AG09319 (cell line): ENCODE results near the gene C9orf40.

Source experiments
- DNase-seq: peaks from one replicate; pipeline ENCODE4 v3.0.0-alpha.2; 2010; ENCODE audit warnings: low read depth; ENCODE audit errors: extremely low read depth
- CTCF ChIP-seq: IDR thresholded peaks from 2 replicates; pipeline ENCODE4 v1.5.1; 2011; ENCODE audit warnings: low read depth, mild to moderate bottlenecking, inconsistent platforms, low read length, moderate library complexity

C9orf40 gene

GRCh38 chr9:74958587-74958986 lies 5.9 kb upstream of the C9orf40 start:
- no peak for TF ChIP-seq CTCF

GRCh38 chr9:74953235-74953751 lies 581 bp upstream of the C9orf40 start:
- TF ChIP-seq CTCF: no peak
- no peak for DNase-seq

More at GRCh38 chr9:74958587-74958986, 5.9 kb upstream of the C9orf40 start:
- no peak for DNase-seq

GRCh38 chr9:74951725-74952151 lies 974 bp downstream of the C9orf40 start:
- no peak for DNase-seq
- no peak for TF ChIP-seq CTCF

- DNase-seq: no peak
- TF ChIP-seq CTCF: no peak
These were observed 1.5 kb downstream of the C9orf40 start for GRCh38 chr9:74951107-74951720.

- DNase-seq: no peak
- no peak for TF ChIP-seq CTCF
These were observed 2.6 kb downstream of the C9orf40 start for GRCh38 chr9:74949859-74950855.

GRCh38 chr9:74948937-74949336 lies 3.8 kb downstream of the C9orf40 start:
- no peak for TF ChIP-seq CTCF
- no peak for DNase-seq

GRCh38 chr9:74946686-74947085 lies 6.0 kb downstream of the C9orf40 start:
- no peak for TF ChIP-seq CTCF
- no peak for DNase-seq
